Fibroblast of the aortic adventitia (primary cell): ENCODE results near the gene CHD6. TPM values are rescaled to one million over a fixed set of nuclear protein-coding genes. Genes with fewer than 3 reads are reported as not detected.
A peak's percentile ranks its signal among the peaks of the same experiment; 100 is the strongest.

Source experiments
- DNase-seq: peaks from one replicate; pipeline ENCODE4 v3.0.0-alpha.2; 2010; ENCODE audit warnings: low read depth
- H3K4me3 ChIP-seq: 2 replicates; pipeline ENCODE4 v1.5.1; 2011; ENCODE audit warnings: low read depth, mild to moderate bottlenecking, control low read depth, low read length, moderate library complexity
- CTCF ChIP-seq: IDR thresholded peaks from 2 replicates; pipeline ENCODE4 v1.5.1; 2011; ENCODE audit warnings: mild to moderate bottlenecking, low read length, control low read depth, inconsistent platforms; ENCODE audit not compliant: insufficient read depth
- total RNA-seq: library from RNA; depleted of rRNA; stranded (reverse); fragments of >200 nt; gene quantifications from 2 replicates; pipeline ENCODE4 v1.2.3, GENCODE V29; 2012; ENCODE audit warnings: low replicate concordance

Gene CHD6
- total RNA-seq, 1 donor = 29.7 TPM

GRCh38 chr20:41428285-41428684 lies 189.9 kb downstream of the CHD6 start:
- no peak overlapping the region for H3K4me3 ChIP-seq
- peak; percentile 11 for DNase-seq
- TF ChIP-seq CTCF = no peak

GRCh38 chr20:41427833-41428232 lies 190.3 kb downstream of the CHD6 start:
- TF ChIP-seq CTCF = no peak
- no peak for DNase-seq
- no peak overlapping the region for H3K4me3 ChIP-seq

GRCh38 chr20:41426976-41427375 lies 191.2 kb downstream of the CHD6 start:
- no peak for DNase-seq
- H3K4me3 ChIP-seq = no peak overlapping the region
- no peak for TF ChIP-seq CTCF

GRCh38 chr20:41426086-41426830 lies 191.9 kb downstream of the CHD6 start:
- no peak overlapping the region for H3K4me3 ChIP-seq
- no peak for DNase-seq
- no peak for TF ChIP-seq CTCF

GRCh38 chr20:41425180-41425884 lies 192.8 kb downstream of the CHD6 start:
- TF ChIP-seq CTCF = no peak
- no peak overlapping the region for H3K4me3 ChIP-seq
- DNase-seq = no peak

- no peak for TF ChIP-seq CTCF
- H3K4me3 ChIP-seq = no peak overlapping the region
- no peak for DNase-seq
These were observed 193.6 kb downstream of the CHD6 start for GRCh38 chr20:41424546-41424945.
